ENCODE measurements around the gene TRIM41.
"Not testable (repeated sequence)": the region's sequence is repeated elsewhere in the genome, so short reads cannot be mapped to it uniquely, and the experiment has no call there.

TRIM41 gene

DNA sequence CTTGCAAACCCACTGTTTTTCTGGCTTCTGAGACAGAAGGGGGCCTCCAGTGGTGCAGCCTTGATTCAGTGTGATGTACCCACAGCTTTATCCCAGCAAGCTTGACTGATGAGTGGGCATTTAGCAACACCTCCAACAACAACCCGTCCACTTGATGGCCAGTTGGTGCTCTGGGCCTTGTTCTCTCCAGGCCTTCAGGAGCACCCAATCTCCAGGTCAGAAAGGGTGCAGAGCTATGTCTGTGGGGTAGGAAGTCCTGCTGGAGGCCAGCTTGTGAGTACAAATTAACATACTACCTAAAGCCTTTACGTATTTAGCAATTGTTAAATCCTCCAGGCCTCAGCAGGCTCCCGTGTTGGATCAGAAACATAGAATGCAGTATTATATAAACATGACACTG is 48.0 kb downstream of the TRIM41 start:
- no peak for TF ChIP-seq CTCF (conservative IDR thresholded peaks at IDR 0.05; ENCODE audit: low read depth, low read length)
- H3K4me1 ChIP-seq (ENCODE audit: low read depth, poor library complexity, severe bottlenecking), result no peaks in the 10 kb centered on the region
- H3K79me2 ChIP-seq (ENCODE audit: insufficient read depth, low read depth), result no peaks in the 10 kb centered on the region
- no peak overlapping the region for H3K27ac ChIP-seq
- H3K36me3 ChIP-seq (ENCODE audit: insufficient read depth), result no peaks in the 10 kb centered on the region
- no peak overlapping the region for H2AFZ ChIP-seq (ENCODE audit: low read depth)
- no peak overlapping the region for H3K4me3 ChIP-seq (IDR thresholded peaks at IDR 0.05; ENCODE audit: insufficient read depth, low read depth, low read length)
- no peaks in the 10 kb centered on the region for H4K20me1 ChIP-seq (ENCODE audit: insufficient read depth)
- no peak overlapping the region for H3K9ac ChIP-seq
- no peak overlapping the region for H3K4me2 ChIP-seq
- H3K27me3 ChIP-seq (ENCODE audit: insufficient read depth, low read depth), result no peaks in the 10 kb centered on the region

DNA sequence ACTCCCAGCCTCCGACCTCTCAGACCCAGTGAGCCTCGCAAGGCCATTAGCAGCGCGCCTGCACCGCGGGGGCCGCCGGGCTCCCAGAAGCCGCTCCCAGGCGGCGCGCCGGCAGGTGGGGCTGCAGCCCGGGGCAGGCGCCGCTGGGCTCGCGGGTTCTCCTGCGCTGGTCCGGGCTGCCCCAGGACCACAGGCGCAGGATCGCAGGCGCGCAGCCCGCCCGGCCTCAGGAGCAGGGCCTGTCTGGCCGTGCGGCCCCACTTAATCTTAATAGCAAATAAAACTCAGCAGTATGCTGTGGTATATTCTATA is 50.3 kb downstream of the TRIM41 start:
- not testable (repeated sequence) for H3K4me3 ChIP-seq (IDR thresholded peaks at IDR 0.05; ENCODE audit: insufficient read depth, low read depth, low read length); H3K4me1 ChIP-seq (ENCODE audit: low read depth, poor library complexity, severe bottlenecking); H3K9ac ChIP-seq; H3K79me2 ChIP-seq (ENCODE audit: insufficient read depth, low read depth); H3K27me3 ChIP-seq (ENCODE audit: insufficient read depth, low read depth); H3K36me3 ChIP-seq (ENCODE audit: insufficient read depth); H3K27ac ChIP-seq; H3K4me2 ChIP-seq; H2AFZ ChIP-seq (ENCODE audit: low read depth); H4K20me1 ChIP-seq (ENCODE audit: insufficient read depth)

DNA sequence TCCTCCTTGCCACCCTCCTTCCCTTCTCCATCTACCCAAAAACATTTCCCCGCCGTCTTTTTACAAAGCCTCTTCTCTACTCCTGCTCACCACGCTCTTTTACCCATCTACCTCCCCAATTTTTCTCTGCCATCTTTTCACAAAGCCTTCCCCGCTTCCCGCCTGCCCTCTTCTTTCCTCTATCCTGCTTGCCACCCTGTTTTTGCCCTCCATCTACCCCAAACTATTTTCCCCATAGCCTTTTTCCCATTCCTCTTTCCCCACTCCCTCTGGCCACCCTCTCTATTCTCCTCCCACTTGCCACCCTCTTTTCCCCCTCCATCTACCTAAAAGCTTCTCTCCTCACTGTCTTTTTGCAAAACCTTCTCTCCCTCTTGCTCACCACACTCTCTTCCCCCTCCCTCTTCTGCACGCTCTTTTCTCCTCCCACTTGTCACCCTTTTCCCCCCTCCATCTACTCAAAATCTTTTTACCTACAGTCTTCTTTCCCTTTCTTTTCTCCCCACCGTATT is 57.2 kb downstream of the TRIM41 start:
- Histone ChIP-seq H3K9ac (no peak overlapping the region), H3K4me2 (no peak overlapping the region), H3K79me2 (ENCODE audit: insufficient read depth, low read depth) (no peaks in the 10 kb centered on the region), H4K20me1 (ENCODE audit: insufficient read depth) (no peaks in the 10 kb centered on the region), H3K4me1 (ENCODE audit: low read depth, poor library complexity, severe bottlenecking) (no peaks in the 10 kb centered on the region), H3K27me3 (ENCODE audit: insufficient read depth, low read depth) (no peaks in the 10 kb centered on the region), H3K4me3 (IDR thresholded peaks at IDR 0.05; ENCODE audit: insufficient read depth, low read depth, low read length) (no peak overlapping the region), H2AFZ (ENCODE audit: low read depth) (no peak overlapping the region), H3K27ac (no peak overlapping the region), H3K36me3 (ENCODE audit: insufficient read depth) (no peaks in the 10 kb centered on the region)
- no peak for TF ChIP-seq CTCF (conservative IDR thresholded peaks at IDR 0.05; ENCODE audit: low read depth, low read length)

DNA sequence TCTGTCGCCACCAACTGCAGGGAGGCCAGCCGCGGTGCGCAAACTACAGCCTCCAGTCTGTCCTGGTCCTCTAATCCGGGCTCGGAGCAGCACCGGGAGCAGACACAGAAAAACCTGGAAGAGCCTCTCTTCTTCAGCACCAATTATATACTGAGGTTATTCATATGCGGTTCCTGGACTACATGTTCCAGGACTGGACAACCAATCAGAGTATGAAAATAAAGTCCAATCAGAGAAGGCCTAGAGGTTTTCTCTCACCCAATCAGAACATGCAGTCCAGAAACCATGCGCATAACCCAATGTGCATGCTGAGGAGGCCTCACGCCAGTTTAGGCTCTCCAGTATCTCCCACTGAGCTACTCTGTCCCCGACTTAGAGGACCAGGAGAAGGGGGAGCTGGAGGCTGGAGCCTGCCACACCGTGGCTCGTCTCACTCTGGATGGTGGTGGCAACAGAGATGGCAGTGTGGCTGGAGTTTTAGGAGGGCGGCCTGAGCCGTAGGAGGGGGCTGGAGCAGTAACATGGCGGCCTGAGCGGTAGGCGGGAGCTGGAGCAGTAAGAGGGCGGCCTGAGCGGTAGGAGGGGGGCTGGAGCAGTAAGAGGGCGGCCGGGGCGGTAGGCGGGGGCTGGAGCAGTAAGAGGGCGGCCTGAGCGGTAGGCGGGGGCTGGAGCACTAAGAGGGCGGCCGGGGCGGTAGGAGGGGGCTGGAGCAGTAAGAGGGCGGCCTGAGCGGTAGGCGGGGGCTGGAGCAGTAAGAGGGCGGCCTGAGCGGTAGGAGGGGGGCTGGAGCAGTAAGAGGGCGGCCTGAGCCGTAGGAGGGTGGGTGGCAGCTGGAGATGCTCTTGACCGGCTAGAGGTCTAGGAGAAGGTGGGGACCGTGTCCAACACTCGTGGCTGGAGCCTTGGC is 58.2 kb downstream of the TRIM41 start:
- no peak overlapping the region for H3K9ac ChIP-seq
- no peak overlapping the region for H2AFZ ChIP-seq (ENCODE audit: low read depth)
- H3K36me3 ChIP-seq (ENCODE audit: insufficient read depth), result no peaks in the 10 kb centered on the region
- H4K20me1 ChIP-seq (ENCODE audit: insufficient read depth), result no peaks in the 10 kb centered on the region
- no peak overlapping the region for H3K4me2 ChIP-seq
- H3K27ac ChIP-seq, result no peak overlapping the region
- H3K4me3 ChIP-seq (IDR thresholded peaks at IDR 0.05; ENCODE audit: insufficient read depth, low read depth, low read length), result no peak overlapping the region
- no peak for TF ChIP-seq CTCF (conservative IDR thresholded peaks at IDR 0.05; ENCODE audit: low read depth, low read length)
- H3K79me2 ChIP-seq (ENCODE audit: insufficient read depth, low read depth), result no peaks in the 10 kb centered on the region
- H3K27me3 ChIP-seq (ENCODE audit: insufficient read depth, low read depth), result no peaks in the 10 kb centered on the region
- H3K4me1 ChIP-seq (ENCODE audit: low read depth, poor library complexity, severe bottlenecking), result no peaks in the 10 kb centered on the region

DNA sequence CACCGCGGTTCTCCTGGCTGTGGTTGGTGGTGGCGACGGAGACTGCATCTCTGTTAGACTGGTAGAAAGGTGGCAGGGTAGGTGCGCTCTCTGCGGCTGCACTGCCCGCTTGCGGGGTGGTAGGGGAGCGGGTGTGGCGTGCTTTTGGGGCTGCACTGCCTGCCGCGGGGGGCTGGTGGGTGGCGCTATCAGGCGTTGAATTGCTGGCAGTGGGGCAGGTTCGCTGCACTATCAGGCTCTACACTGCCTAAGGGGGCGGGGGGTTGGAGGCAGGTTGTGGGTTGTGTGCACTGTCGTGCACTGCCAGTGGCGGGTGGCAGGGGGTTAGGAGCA is 58.9 kb downstream of the TRIM41 start:
- no peak overlapping the region for H3K27ac ChIP-seq
- H3K4me3 ChIP-seq (IDR thresholded peaks at IDR 0.05; ENCODE audit: insufficient read depth, low read depth, low read length), result no peak overlapping the region
- no peaks in the 10 kb centered on the region for H4K20me1 ChIP-seq (ENCODE audit: insufficient read depth)
- no peak overlapping the region for H3K9ac ChIP-seq
- TF ChIP-seq CTCF (conservative IDR thresholded peaks at IDR 0.05; ENCODE audit: low read depth, low read length), result no peak
- no peaks in the 10 kb centered on the region for H3K27me3 ChIP-seq (ENCODE audit: insufficient read depth, low read depth)
- no peak overlapping the region for H2AFZ ChIP-seq (ENCODE audit: low read depth)
- no peaks in the 10 kb centered on the region for H3K79me2 ChIP-seq (ENCODE audit: insufficient read depth, low read depth)
- H3K4me1 ChIP-seq (ENCODE audit: low read depth, poor library complexity, severe bottlenecking), result no peaks in the 10 kb centered on the region
- no peaks in the 10 kb centered on the region for H3K36me3 ChIP-seq (ENCODE audit: insufficient read depth)
- H3K4me2 ChIP-seq, result no peak overlapping the region

DNA sequence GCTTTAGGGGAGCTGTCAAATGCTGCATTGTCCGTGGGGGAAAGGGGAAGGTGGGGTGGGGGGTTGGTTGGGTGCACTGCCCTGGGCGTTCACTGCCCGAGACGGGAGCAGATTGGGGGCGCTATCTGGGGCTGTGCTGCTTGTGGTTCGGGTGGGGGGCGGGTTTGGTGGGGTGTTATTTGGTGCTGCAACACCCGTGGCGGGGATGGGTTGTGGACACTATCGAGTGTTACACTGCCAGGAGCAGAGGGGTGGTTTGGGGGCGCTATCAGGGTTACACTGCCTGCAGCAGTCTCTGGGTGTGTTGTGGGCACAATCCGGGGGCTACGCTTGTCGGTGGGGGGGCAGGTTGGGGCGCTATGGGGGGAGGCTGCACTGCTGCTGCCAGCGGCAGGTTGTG is 59.3 kb downstream of the TRIM41 start:
- not testable (repeated sequence) for H3K9ac ChIP-seq, H3K4me2 ChIP-seq

More for the DNA sequence above, 59.3 kb downstream of the TRIM41 start:
- H3K36me3 ChIP-seq (ENCODE audit: insufficient read depth); H4K20me1 ChIP-seq (ENCODE audit: insufficient read depth); H3K27me3 ChIP-seq (ENCODE audit: insufficient read depth, low read depth); H3K79me2 ChIP-seq (ENCODE audit: insufficient read depth, low read depth); H3K4me1 ChIP-seq (ENCODE audit: low read depth, poor library complexity, severe bottlenecking); H3K4me3 ChIP-seq (IDR thresholded peaks at IDR 0.05; ENCODE audit: insufficient read depth, low read depth, low read length); H3K27ac ChIP-seq; H2AFZ ChIP-seq (ENCODE audit: low read depth): not testable (repeated sequence)

Measured in KMS-11 (cell line).